ENCODE measurements around the gene TSC22D4.
"Not testable (repeated sequence)": the region's sequence is repeated elsewhere in the genome, so short reads cannot be mapped to it uniquely, and the experiment has no call there.

TSC22D4 gene

DNA sequence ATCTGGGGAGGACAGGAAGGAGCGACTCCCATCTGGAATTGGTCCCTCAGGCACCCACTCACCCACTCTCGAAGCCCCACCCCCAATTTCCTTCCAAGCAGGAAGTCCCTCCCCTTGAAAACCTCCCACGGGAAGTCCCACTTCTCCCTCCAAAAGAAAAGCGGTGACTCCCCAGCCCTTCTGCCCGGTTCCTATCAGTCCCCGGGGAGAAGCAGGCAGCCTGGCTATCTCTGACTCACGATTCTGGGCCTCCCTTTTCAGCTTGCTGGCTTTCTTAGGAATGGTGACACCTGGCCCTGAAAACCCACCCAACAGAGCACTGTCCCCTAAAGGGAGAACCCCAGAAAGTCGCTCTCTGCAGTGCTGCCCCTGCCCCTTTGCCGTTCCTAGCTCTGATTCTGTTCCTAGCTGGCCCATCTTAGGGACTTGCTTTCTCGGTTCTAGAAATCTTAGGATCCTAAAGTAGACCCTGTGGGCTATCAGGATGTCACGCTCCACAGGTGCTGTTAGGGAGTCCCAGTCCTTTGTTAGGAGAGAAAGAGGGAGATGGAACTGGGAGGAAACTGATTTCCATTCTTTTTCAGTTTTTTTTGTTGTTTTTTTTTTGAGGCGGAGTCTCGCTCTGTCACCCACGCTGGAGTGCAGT lies 6.0 kb downstream of the TSC22D4 start:
- peak; percentile 57 for DNase-seq (ENCODE audit: low spot score)

DNA sequence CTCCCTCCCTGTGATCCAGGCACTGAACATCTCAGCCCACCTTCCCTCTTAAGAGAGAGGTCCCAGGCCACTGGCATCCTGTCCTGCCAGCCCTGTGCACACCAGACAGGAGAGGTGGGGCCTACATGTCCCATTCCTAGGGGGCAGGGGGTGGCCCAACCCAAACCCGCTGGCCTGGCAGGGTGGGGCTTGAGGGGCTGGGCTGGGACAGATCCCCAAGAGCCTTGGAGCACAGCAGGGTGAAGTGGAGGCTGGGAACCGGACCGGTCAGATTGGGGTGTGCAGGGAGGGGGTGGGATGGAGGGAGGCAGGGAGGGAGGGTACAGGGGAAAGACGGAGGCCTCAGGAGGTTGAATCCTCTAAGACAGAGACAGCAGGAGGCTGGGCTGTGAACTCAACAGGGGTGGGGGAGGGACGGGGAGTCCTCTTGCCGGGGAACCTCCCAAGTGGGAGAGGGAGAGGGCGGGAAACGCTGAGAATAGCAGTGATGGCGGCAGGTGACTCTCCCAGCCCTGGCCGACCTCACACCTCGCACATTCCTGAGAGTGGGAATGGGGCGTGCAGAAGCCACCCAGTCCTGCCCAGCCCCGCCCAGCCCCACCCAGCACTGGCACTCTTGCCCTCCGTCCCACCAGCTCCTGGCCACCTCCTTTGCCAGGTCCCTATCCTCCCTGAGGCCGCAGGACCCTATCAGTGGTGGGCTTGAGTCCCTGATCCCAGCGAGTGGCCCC lies 6.7 kb downstream of the TSC22D4 start:
- DNase-seq (ENCODE audit: low spot score): no peak

DNA sequence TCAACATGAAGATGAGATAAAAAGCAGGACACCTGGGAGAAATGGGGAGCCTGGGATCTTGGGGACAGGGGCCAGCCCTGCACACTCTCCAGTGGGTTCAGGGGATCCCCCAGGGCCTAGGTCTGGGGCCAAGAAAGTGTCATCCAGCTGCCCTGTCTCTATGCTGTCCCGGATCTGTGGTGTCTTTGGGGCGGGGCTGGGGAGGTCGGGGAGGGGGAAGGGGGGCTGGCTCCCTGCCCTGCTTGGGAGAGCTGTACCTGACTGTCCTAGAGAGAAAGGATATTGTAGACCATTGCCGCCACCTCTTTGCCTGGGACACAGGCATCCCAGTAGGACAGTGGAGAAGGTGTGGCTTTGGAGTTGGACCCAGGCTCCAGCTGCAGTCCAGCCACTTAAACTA lies 8.0 kb downstream of the TSC22D4 start:
- no peak for DNase-seq (ENCODE audit: low spot score)

DNA sequence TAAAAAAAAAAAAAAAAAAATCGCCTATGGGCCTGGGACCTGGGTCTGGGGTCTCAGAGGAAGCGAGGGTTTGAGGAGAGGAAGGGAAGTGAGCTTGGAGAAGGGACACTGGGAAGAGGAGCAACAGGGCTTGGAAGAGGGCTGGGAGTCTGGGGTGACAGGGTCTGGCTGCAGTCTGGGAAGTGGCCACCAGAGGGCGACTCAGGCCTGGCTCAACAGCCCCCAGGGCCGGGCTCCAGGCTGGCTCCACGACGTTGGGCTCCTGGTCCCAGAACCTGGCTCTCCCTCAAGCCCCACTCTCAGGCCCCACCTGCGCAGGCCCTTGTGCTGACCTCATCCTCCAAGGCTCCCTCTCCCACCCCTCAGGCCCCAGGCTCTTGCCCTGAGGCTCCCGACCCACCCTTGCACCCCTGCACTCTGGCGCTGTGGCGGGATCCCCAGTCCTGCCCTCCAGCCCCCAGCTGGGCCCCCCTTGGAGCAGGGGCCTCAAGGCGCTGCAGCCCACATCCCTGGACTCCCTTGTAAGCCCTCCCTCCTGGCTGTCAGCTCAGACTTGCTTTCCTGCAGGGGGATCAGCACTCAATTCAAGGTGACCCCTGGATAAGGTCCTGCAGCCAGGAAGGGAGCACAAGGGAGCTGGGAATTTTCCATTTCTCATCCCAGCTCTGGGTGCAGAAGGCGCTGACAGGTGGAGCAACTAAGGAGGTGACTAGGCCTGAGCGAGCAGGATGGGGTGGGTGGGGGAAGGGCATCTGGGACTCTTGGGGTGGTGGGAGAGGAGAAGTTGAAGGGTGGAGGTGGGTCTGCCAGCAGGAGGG lies 9.6 kb downstream of the TSC22D4 start:
- peak; percentile 82 for DNase-seq (ENCODE audit: low spot score)

DNA sequence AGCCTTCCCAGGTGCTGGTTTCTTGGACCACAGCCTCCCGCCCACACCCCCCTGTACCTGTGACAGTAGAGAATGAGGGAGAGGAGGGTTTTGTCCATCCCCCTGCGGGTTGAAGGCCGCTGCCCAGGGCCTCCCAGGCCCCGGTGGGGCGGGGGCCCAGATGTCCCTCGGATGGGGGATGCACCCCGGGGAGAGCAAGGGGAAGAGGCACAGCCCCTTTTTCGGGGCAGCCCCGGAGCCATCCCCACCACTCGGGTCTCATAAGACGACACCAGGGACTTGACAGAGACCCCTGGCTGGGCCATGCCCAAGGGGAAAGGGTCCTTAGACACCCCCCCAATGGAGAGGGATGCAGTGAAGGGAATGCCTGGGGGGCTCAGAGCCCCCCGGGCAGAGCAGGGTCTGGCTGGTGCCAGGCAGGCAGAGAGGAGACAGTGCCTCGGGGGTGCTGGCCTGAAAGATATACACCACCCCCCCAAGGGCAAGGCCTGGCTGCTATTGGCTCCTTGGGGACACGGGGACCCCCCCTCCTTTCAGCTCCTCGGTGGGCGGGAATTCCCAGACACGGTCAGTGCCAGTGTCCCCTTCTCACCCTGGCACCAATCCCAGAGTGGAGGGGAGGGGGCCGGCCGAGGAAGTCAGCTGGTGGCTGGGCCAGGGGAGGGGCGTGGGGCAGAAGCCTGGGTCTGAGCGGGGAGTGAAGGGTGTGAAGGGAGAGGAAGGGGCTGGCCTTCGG lies 11.2 kb downstream of the TSC22D4 start:
- no peak for DNase-seq (ENCODE audit: low spot score)

DNA sequence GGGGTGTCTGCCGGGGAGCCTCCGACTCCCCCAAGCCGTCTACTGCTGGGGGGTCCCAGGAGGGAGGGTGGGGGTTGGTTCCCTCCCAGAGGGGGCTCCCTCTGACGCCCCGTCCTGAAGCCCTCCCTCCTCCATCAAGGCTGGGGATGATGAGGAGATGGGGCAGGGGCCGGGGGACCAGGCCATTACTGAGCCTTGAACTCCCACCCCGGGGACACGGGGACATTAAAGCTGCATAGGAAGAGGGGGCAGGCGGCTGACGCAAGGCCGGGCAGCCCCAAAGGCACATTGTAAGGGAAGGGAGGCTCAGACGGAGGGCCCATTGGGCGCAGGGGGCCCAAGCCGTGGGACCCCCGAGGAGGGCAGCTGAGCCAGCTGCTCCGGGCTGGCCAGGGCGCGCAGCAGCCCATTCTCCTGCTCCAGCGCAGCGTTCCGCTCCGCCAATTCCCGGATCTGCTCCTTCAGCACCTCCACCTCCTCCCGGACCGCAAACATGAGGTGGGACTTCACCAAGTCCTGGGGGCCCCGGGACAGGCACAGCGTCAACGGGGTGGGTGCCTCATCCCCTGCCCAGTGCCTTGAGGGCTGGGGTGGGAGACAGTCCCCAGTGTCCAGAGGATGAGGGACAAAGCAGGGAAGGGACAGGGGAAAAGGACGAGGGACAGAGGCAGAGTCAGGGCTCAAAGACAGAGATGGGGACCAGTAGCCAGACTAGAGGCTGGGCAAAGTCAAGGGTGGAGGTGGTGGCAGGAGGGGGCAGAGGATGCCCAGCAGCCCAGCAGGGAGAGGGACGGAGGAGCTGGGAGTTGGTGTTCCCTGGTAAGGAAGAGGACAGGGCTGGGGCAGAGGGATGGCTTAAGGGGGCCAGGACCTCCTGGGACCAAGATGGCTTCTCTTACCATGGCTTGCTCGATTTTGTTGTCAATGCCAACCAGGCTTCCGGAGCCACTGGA lies 12.1 kb downstream of the TSC22D4 start:
- DNase-seq (ENCODE audit: low spot score): no peak

DNA sequence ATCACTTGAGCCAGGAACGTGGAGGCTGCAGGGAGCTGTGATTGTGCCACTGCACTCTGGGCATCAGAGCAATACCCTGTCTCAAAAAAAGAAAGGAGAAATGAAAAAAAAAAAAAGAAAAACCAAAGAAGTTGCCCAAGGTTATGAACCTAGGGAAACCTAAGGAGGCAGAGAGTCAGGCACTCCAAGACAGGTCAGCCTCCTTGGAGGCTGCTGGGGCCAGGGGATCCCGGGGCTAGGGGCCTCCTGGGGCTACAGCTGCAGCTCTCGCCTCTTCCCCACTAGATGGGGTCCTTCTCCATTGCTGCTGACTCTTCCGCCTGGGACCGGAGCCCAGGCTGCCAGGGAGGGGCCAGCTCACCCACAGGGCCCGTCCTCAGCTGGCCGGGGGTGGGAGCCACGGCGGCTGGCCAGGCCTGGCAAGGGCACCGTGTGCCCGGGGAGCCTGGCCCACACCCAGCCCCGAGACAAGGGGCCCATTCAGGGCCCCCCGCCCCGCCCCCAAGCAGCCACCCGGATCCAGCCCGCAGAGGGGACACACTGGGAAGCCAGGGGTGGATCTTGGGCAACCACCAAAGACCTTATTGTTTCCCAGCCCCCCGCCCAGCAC lies 13.2 kb downstream of the TSC22D4 start:
- peak; percentile 93 for DNase-seq (ENCODE audit: low spot score)

DNA sequence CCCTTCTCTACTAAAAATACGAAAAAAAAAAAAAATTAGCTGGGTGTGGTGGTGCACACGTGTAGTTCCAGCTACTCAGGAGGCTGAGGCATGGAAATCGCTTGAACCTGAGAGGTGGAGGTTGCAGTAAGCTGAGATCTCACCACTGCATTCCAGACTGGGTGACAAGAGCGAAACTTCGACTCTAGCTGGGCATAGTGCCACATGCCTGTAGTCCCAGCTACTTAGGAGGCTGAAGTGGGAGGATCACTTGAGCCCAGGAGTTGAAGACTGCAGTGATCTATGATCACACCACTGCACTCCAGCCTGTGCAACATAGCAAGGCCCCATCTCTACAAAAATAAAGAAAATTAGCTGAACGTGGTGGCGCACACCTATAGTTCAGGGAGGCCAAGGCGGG lies 13.7 kb downstream of the TSC22D4 start:
- no peak for DNase-seq (ENCODE audit: low spot score)

DNA sequence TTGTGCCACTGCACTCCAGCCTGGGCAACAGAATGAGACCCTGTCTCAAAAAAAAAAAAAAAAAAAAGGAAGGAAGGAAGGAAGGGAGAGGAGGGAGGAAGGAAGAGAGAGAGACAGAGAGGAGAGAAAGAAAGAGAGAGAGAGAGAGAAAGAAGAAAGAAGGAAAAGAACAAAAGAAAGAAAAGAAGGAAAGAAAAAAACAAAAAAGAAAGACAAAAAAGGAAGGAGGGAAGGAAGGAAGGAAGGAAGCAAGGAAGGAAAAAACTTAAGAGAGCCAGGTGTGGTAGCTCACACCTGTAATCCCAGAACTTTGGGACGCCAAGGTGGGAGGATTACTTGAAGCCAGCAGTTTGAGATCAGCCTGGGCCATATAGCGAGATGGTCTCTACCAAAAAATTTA lies 14.2 kb downstream of the TSC22D4 start:
- no peak for DNase-seq (ENCODE audit: low spot score)

DNA sequence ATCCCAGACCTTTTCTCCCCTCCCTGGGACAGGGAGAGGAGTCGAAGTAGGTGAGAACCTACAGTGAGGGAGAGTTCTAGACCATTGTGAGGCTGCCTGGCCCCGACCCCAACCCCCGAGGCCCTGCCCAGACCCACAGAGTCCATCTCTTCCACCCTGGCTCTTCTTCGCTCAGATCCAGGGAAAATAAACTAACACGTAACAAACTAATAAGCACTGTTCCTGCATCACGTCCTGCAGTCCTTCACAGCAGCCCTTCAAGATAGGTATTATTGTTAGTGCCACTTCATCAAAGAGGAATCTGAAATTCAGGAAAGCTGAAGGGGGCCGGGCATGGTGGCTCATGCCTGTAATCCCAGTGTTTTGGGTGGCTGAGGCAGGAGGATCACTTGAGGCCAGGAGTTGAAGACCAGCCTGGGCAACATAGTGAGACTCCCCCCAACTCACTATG lies 14.8 kb downstream of the TSC22D4 start, which contains the start of gene SPACDR:
TSS of gene SPACDR (minus strand) at position 51 of the 451 bp plus-strand sequence. CDS start 235 bp downstream, outside the sequence.
- no peak for DNase-seq (ENCODE audit: low spot score)

DNA sequence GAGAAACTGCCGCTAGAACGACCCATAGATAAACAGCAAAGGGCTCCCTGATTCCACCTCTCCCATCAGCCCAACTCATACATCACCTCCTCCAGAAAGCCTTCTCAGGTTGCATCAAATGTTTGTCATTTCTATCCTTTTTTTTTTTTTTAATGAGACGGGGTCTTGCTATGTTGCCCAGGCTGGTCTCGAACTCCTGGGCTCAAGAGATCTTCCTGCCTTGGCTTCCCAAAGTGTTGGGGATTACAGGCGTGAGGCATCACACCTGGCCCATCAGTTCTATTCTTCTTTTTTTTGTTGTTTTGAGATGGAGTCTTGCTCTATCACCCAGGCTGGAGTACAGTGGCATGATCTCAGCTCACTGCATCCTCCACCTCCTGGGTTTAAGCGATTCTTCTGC lies 22.0 kb downstream of the TSC22D4 start:
- no peak for DNase-seq (ENCODE audit: low spot score)

DNA sequence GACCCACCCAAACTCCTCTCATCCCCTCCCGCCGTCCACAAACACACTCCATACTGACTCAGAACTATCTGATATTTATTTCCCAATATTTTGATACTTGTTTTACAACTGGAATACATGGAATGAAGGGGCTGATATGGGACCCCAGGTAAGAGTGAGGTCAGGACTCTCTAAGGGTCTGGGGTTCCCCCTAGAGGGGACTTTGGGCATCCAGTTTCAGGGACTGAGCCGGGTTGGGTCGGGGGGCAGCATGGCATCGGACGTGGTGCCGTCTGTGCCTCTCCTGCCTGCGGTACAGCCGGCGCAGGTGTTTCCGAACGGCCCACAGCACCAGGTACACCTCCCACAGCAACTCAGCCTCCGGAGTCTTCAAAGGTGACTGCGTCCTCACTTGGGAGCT lies 22.5 kb downstream of the TSC22D4 start:
- DNase-seq (ENCODE audit: low spot score): no peak

DNA sequence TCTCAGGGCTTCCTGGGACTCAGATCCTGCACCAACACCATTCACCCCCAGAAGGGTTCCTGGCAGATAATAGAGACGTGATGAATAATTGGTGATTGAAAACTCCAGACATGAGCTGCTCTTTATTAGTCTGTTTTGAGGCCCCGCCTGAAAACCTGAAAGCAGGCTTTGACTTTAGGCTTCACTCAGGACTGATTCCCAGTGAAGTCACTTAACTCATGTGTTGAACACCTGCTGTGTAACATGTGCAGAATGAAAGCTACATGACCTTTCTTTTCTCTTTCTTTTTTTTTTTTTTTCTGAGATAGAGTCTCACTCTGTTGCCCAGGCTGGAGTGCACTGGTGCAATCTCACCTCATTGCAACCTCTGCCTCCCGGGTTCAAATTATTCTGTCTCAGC lies 23.8 kb downstream of the TSC22D4 start:
- DNase-seq (ENCODE audit: low spot score): no peak

DNA sequence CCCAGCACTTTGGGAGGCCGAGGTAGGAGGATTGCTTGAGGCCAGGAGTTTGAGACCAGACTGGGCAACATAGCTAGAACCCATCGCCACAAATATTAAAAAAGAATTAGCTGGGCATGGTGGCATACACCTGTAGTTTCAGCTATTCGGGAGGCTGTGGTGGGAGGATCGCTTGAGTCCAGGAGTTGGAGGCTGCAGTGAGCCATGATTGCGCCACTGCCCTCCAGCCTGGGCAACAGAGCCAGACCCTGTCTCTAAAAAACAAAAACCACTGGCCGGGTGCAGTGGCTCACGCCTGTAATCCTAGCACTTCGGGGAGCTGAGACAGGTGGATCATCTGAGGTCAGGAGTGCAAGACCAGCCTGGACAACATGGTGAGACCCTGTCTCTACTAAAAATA lies 25.2 kb downstream of the TSC22D4 start:
- not testable (repeated sequence) for DNase-seq (ENCODE audit: low spot score)

DNA sequence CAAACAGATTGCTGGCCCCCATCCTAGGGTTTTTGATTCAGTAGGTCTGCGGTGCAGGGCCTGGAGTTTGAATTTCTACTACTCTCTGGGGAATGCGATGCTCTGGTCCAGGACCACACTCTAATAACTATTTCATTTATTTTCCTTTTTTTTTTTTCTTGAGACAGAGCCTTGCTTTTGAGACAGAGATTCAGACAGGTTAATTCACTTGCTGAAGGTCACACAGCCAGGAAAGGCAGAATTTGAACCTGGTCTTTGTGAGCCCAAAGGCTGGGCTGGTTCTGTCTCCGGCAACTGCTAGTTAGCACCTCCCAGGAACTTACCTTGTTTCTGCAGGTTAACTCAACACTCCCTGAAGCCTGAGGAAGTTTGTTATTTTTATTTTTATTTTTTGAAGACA lies 26.5 kb downstream of the TSC22D4 start:
- no peak for DNase-seq (ENCODE audit: low spot score)

DNA sequence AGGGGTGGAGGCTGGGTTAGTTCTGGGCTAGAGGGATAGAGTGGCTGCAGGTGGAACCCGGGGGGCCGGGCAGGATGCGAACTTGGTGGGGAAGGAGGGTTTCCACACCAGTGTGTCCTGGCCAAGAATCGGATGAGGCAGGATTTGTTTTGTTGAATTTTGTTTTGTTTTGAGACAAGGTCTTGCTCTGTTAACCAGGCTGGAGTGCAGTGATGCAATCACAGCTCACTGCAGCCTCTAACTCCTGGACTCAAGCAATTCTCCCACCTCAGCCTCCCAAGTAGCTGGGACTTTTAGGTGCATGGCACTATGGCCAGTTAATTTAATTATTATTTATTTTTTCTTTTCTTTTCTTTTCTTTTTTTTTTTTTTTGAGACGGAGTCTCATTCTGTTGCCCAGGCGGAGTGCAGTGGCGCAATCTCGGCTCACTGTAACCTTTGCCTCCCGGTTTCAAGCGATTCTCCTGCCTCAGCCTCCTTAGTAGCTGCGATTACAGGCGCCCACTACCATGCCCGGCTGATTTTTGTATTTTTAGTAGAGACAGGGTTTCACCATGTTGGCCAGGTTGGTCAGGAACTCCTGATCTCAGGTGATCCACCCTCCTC lies 29.7 kb downstream of the TSC22D4 start:
- no peak for DNase-seq (ENCODE audit: low spot score)

DNA sequence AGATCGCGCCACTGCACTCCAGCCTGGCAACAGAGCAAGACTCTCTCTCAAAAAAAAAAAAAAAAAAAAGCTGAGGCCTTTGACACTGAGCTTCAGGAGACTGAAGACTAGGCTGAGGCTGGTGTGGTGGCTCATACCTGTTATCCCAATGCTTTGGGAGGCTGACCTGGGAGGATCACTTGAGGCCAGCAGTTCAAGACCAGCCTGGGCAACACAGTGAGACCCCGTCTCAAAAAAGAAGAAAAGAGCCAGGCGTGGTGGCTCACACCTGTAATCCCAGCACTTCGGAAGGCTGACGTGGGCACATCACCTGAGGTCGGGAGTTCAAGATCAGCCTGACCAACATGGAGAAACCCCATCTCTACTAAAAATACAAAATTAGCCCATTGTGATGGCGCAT lies 31.7 kb downstream of the TSC22D4 start:
- not testable (repeated sequence) for DNase-seq (ENCODE audit: low spot score)

DNA sequence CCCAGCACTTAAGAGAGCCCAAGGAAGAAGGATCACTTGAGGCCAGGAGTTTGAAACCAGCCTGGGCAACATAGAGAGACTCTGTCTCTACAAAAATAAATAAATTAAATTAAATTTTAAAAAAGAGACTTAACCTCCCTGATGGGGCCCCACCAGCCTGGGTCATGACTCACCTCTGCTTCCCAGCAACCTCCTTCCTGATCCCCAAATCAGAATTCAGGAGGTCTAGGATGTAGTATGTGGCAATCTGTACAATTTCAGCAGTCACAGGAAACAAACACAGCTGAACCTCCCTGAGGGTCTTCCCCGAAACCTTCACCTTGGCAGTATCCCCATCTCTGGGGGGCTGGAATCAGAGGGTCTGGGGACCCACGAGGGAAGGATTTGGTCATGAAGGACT lies 33.0 kb downstream of the TSC22D4 start:
- no peak for DNase-seq (ENCODE audit: low spot score)

DNA sequence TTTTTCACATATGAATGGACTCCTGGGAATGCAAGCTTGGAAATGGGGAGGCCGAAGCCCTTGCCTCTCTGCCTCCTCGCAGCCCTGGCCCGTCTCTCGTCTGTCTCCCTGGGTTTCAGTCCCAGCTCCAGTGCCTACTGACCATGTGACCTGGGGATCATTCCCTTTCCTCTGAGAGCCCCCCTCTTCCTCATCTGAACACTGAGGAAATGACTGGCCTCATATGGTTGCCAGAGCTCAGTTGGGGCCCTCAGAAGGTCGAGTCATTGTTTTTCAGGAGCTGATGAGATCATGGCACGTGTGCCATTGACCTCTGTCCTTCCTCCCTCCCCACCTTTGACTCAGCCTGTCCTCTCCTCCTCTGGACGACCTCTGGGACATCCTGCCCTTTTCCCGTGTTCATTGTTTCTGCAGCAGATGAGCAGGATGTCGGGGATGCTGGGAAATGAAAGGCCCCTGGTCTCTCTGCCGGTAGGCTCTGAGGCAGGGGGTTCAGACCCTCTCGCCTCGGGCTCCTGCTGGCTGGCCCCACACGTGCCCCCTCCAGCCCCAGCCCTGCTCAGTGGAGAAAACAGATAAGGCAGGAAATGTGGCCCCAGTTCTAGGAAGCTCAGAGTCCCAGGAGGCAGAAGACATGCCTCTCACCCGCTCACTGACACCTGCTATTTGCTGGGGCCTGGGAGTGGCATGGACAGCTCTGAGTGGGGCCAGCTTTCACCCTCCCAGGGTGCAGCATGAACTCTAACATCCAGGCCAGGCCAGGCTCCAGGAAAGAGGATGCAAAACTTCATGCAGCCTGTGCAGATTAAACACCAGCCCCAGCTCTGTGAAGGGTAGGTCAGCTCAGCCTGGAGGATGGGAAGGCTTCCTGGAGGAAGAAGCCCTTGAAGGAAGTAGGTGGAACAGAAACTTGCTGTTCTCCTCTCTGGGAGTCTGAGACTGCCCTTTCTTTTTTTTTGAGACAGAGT lies 34.4 kb downstream of the TSC22D4 start:
- no peak for DNase-seq (ENCODE audit: low spot score)

All from COLO829 (cell line).